Type B pancreatic cell (in vitro differentiated cells): Measurements from ENCODE around the gene PRKCA. TPM values are rescaled to one million over a fixed set of nuclear protein-coding genes. Genes with fewer than 3 reads are reported as not detected.

Experiments
- DNase-seq: peaks from one replicate; pipeline ENCODE4 v3.0.0; 2021; ENCODE audit warnings: mixed read lengths; ENCODE audit not compliant: unreplicated experiment; ENCODE audit errors: extremely low spot score
- H3K27ac Mint-ChIP-seq: 2 replicates; pipeline ENCODE4 v1.8.0; 2021; ENCODE audit warnings: mild to moderate bottlenecking, mixed read lengths
- H3K27me3 Mint-ChIP-seq: 2 replicates; pipeline ENCODE4 v1.8.0; 2021; ENCODE audit warnings: mixed read lengths
- H3K36me3 Mint-ChIP-seq: 2 replicates; pipeline ENCODE4 v1.8.0; 2021; ENCODE audit warnings: mixed read lengths
- H3K4me1 Mint-ChIP-seq: one replicate; pipeline ENCODE4 v1.8.0; 2021; ENCODE audit warnings: mixed read lengths; ENCODE audit not compliant: unreplicated experiment
- H3K4me3 Mint-ChIP-seq: 2 replicates; pipeline ENCODE4 v1.8.0; 2021; ENCODE audit warnings: mild to moderate bottlenecking, mixed read lengths
- H3K9me3 Mint-ChIP-seq: 2 replicates; pipeline ENCODE4 v1.8.0; 2021; ENCODE audit warnings: mixed read lengths
- CTCF ChIP-seq: fragments of 200-600 bp; sonication (generic); conservative IDR thresholded peaks from 2 replicates; pipeline ENCODE4 v1.5.0; 2021; ENCODE audit warnings: antibody characterized with exemption, mild to moderate bottlenecking
- total RNA-seq: library from RNA; stranded (reverse); gene quantifications from 2 replicates; pipeline ENCODE4 v1.2.1, GENCODE V29; 2021; ENCODE audit warnings: low replicate concordance

The PRKCA gene
- total RNA-seq, 1 donor from 2014 or later, result 16.1 TPM

GRCh38 chr17:66373079-66373478 is 70.7 kb downstream of the PRKCA start:
- H3K36me3 Mint-ChIP-seq, result no peaks in the 10 kb centered on the region
- no peak for TF ChIP-seq CTCF

GRCh38 chr17:66373944-66374817 is 71.8 kb downstream of the PRKCA start:
- no peaks in the 10 kb centered on the region for H3K36me3 Mint-ChIP-seq
- no peak overlapping the region for H3K27ac Mint-ChIP-seq
- peaks cover 4% of the 10 kb centered on the region for H3K27me3 Mint-ChIP-seq
- no peaks in the 10 kb centered on the region for H3K9me3 Mint-ChIP-seq
- no peak for TF ChIP-seq CTCF
- DNase-seq, result no peak
- peak overlapping the region; percentile 14 for H3K4me3 Mint-ChIP-seq
- H3K4me1 Mint-ChIP-seq, result peaks cover 22% of the 10 kb centered on the region

More at GRCh38 chr17:66373079-66373478, 70.7 kb downstream of the PRKCA start:
- no peaks in the 10 kb centered on the region for H3K9me3 Mint-ChIP-seq
- no peak overlapping the region for H3K27ac Mint-ChIP-seq
- peaks cover 22% of the 10 kb centered on the region for H3K4me1 Mint-ChIP-seq
- DNase-seq, result no peak
- peaks cover 4% of the 10 kb centered on the region for H3K27me3 Mint-ChIP-seq
- H3K4me3 Mint-ChIP-seq, result no peak overlapping the region

GRCh38 chr17:66375121-66375520 is 72.7 kb downstream of the PRKCA start:
- Mint-ChIP-seq H3K9me3 (no peaks in the 10 kb centered on the region), H3K4me1 (peaks cover 17% of the 10 kb centered on the region), H3K27me3 (peaks cover 7% of the 10 kb centered on the region), H3K27ac (no peak overlapping the region), H3K36me3 (no peaks in the 10 kb centered on the region), H3K4me3 (no peak overlapping the region)
- TF ChIP-seq CTCF, result no peak
- DNase-seq, result no peak

GRCh38 chr17:66378296-66378695 is 75.9 kb downstream of the PRKCA start:
- peaks cover 5% of the 10 kb centered on the region for H3K27me3 Mint-ChIP-seq
- no peaks in the 10 kb centered on the region for H3K9me3 Mint-ChIP-seq
- H3K27ac Mint-ChIP-seq, result no peak overlapping the region
- H3K36me3 Mint-ChIP-seq, result no peaks in the 10 kb centered on the region
- DNase-seq, result no peak
- peaks cover 32% of the 10 kb centered on the region for H3K4me1 Mint-ChIP-seq
- no peak for TF ChIP-seq CTCF
- no peak overlapping the region for H3K4me3 Mint-ChIP-seq

GRCh38 chr17:66379544-66379943 is 77.1 kb downstream of the PRKCA start:
- Mint-ChIP-seq H3K4me3 (no peak overlapping the region), H3K27ac (no peak overlapping the region), H3K4me1 (peaks cover 32% of the 10 kb centered on the region), H3K9me3 (no peaks in the 10 kb centered on the region), H3K27me3 (peaks cover 2% of the 10 kb centered on the region), H3K36me3 (no peaks in the 10 kb centered on the region)
- TF ChIP-seq CTCF, result no peak
- DNase-seq, result no peak
